Measurements from ENCODE around the gene POU2F1.
A peak's percentile ranks its signal among the peaks of the same experiment; 100 is the strongest.
"Not testable (repeated sequence)": the region's sequence is repeated elsewhere in the genome, so short reads cannot be mapped to it uniquely, and the experiment has no call there.

Gene POU2F1

GRCh38 chr1:167219646-167220536 is 795 bp upstream of the POU2F1 start:
- Histone ChIP-seq H3K27ac (ENCODE audit: low read depth, low read length) (peak overlapping the region; percentile 87), H3K4me3 (ENCODE audit: low read depth in 1 of 2, low read length in 2 of 2) (peak overlapping the region; percentile 87 to 91), H3K9me3 (ENCODE audit: control insufficient read depth in 1 of 2, low read length in 2 of 2) (peaks cover 0 to 5% of the 10 kb centered on the region in 2 donors)

GRCh38 chr1:167221126-167221737 is 546 bp downstream of the POU2F1 start:
- peak overlapping the region; percentile 41 to 84 for H3K9ac ChIP-seq (ENCODE audit: low read depth in 1 of 2, low read length in 2 of 2)
- H3K4me3 ChIP-seq (ENCODE audit: low read depth in 1 of 2, low read length in 2 of 2) = peak overlapping the region; percentile 73 to 83
- H3K9me3 ChIP-seq (ENCODE audit: control insufficient read depth in 1 of 2, low read length in 2 of 2) = peaks cover 0 to 5% of the 10 kb centered on the region in 2 donors
- no peaks in the 10 kb centered on the region for H3K36me3 ChIP-seq (ENCODE audit: control insufficient read depth in 1 of 2, insufficient read depth in 2 of 2, low read length in 2 of 2)
- peak overlapping the region; percentile 96 for H3K27ac ChIP-seq (ENCODE audit: low read depth, low read length)
- H3K27me3 ChIP-seq (ENCODE audit: control insufficient read depth in 1 of 2, insufficient read depth in 2 of 2, low read length in 2 of 2) = no peaks in the 10 kb centered on the region
- peaks cover 17 to 33% of the 10 kb centered on the region in 2 donors for H3K4me1 ChIP-seq (ENCODE audit: control insufficient read depth in 1 of 2, insufficient read depth in 2 of 2, low read length in 2 of 2)

More at GRCh38 chr1:167219646-167220536, 795 bp upstream of the POU2F1 start:
- Histone ChIP-seq H3K27me3 (ENCODE audit: control insufficient read depth in 1 of 2, insufficient read depth in 2 of 2, low read length in 2 of 2) (no peaks in the 10 kb centered on the region), H3K9ac (ENCODE audit: low read depth in 1 of 2, low read length in 2 of 2) (peak overlapping the region; percentile 71 to 76), H3K36me3 (ENCODE audit: control insufficient read depth in 1 of 2, insufficient read depth in 2 of 2, low read length in 2 of 2) (no peaks in the 10 kb centered on the region), H3K4me1 (ENCODE audit: control insufficient read depth in 1 of 2, insufficient read depth in 2 of 2, low read length in 2 of 2) (peaks cover 17 to 29% of the 10 kb centered on the region in 2 donors)

GRCh38 chr1:167221738-167222610 is 1.3 kb downstream of the POU2F1 start:
- Histone ChIP-seq H3K4me3 (ENCODE audit: low read depth in 1 of 2, low read length in 2 of 2) (peak overlapping the region; percentile 73 to 83), H3K4me1 (ENCODE audit: control insufficient read depth in 1 of 2, insufficient read depth in 2 of 2, low read length in 2 of 2) (peaks cover 17 to 37% of the 10 kb centered on the region in 2 donors), H3K9me3 (ENCODE audit: control insufficient read depth in 1 of 2, low read length in 2 of 2) (peaks cover 0 to under 1% of the 10 kb centered on the region in 2 donors), H3K27ac (ENCODE audit: low read depth, low read length) (peak overlapping the region; percentile 96), H3K36me3 (ENCODE audit: control insufficient read depth in 1 of 2, insufficient read depth in 2 of 2, low read length in 2 of 2) (no peaks in the 10 kb centered on the region), H3K27me3 (ENCODE audit: control insufficient read depth in 1 of 2, insufficient read depth in 2 of 2, low read length in 2 of 2) (no peaks in the 10 kb centered on the region), H3K9ac (ENCODE audit: low read depth in 1 of 2, low read length in 2 of 2) (peak overlapping the region; percentile 75 to 84)

GRCh38 chr1:167223144-167224103 is 2.7 kb downstream of the POU2F1 start:
- Histone ChIP-seq H3K36me3 (ENCODE audit: control insufficient read depth in 1 of 2, insufficient read depth in 2 of 2, low read length in 2 of 2) (no peaks in the 10 kb centered on the region), H3K4me3 (ENCODE audit: low read depth in 1 of 2, low read length in 2 of 2) (peak overlapping the region in 1 of 2 donors; percentile 3), H3K27ac (ENCODE audit: low read depth, low read length) (peak overlapping the region; percentile 96), H3K27me3 (ENCODE audit: control insufficient read depth in 1 of 2, insufficient read depth in 2 of 2, low read length in 2 of 2) (no peaks in the 10 kb centered on the region), H3K9me3 (ENCODE audit: control insufficient read depth in 1 of 2, low read length in 2 of 2) (no peaks in the 10 kb centered on the region), H3K4me1 (ENCODE audit: control insufficient read depth in 1 of 2, insufficient read depth in 2 of 2, low read length in 2 of 2) (peaks cover 17 to 44% of the 10 kb centered on the region in 2 donors), H3K9ac (ENCODE audit: low read depth in 1 of 2, low read length in 2 of 2) (peak overlapping the region in 1 of 2 donors; percentile 84)

GRCh38 chr1:167224734-167225235 is 4.1 kb downstream of the POU2F1 start:
- not testable (repeated sequence) for H3K9me3 ChIP-seq (ENCODE audit: control insufficient read depth in 1 of 2, low read length in 2 of 2); H3K27ac ChIP-seq (ENCODE audit: low read depth, low read length); H3K27me3 ChIP-seq (ENCODE audit: control insufficient read depth in 1 of 2, insufficient read depth in 2 of 2, low read length in 2 of 2); H3K36me3 ChIP-seq (ENCODE audit: control insufficient read depth in 1 of 2, insufficient read depth in 2 of 2, low read length in 2 of 2); H3K9ac ChIP-seq (ENCODE audit: low read depth in 1 of 2, low read length in 2 of 2); H3K4me3 ChIP-seq (ENCODE audit: low read depth in 1 of 2, low read length in 2 of 2)
- peaks cover 23 to 48% of the 10 kb centered on the region in 2 donors for H3K4me1 ChIP-seq (ENCODE audit: control insufficient read depth in 1 of 2, insufficient read depth in 2 of 2, low read length in 2 of 2)

GRCh38 chr1:167225920-167226319 is 5.2 kb downstream of the POU2F1 start:
- H3K9me3 ChIP-seq (ENCODE audit: control insufficient read depth in 1 of 2, low read length in 2 of 2) = no peaks in the 10 kb centered on the region
- H3K27ac ChIP-seq (ENCODE audit: low read depth, low read length) = no peak overlapping the region
- H3K4me1 ChIP-seq (ENCODE audit: control insufficient read depth in 1 of 2, insufficient read depth in 2 of 2, low read length in 2 of 2) = peaks cover 23 to 54% of the 10 kb centered on the region in 2 donors

GRCh38 chr1:167227934-167228378 is 7.3 kb downstream of the POU2F1 start:
- H3K9me3 ChIP-seq (ENCODE audit: control insufficient read depth in 1 of 2, low read length in 2 of 2) = no peaks in the 10 kb centered on the region
- no peak overlapping the region for H3K27ac ChIP-seq (ENCODE audit: low read depth, low read length)
- no peak overlapping the region for H3K9ac ChIP-seq (ENCODE audit: low read depth in 1 of 2, low read length in 2 of 2)
- no peaks in the 10 kb centered on the region for H3K27me3 ChIP-seq (ENCODE audit: control insufficient read depth in 1 of 2, insufficient read depth in 2 of 2, low read length in 2 of 2)
- no peak overlapping the region for H3K4me3 ChIP-seq (ENCODE audit: low read depth in 1 of 2, low read length in 2 of 2)
- no peaks in the 10 kb centered on the region for H3K36me3 ChIP-seq (ENCODE audit: control insufficient read depth in 1 of 2, insufficient read depth in 2 of 2, low read length in 2 of 2)
- peaks cover 16 to 46% of the 10 kb centered on the region in 2 donors for H3K4me1 ChIP-seq (ENCODE audit: control insufficient read depth in 1 of 2, insufficient read depth in 2 of 2, low read length in 2 of 2)

More at GRCh38 chr1:167225920-167226319, 5.2 kb downstream of the POU2F1 start:
- no peak overlapping the region for H3K9ac ChIP-seq (ENCODE audit: low read depth in 1 of 2, low read length in 2 of 2)
- no peaks in the 10 kb centered on the region for H3K27me3 ChIP-seq (ENCODE audit: control insufficient read depth in 1 of 2, insufficient read depth in 2 of 2, low read length in 2 of 2)
- H3K36me3 ChIP-seq (ENCODE audit: control insufficient read depth in 1 of 2, insufficient read depth in 2 of 2, low read length in 2 of 2) = no peaks in the 10 kb centered on the region
- H3K4me3 ChIP-seq (ENCODE audit: low read depth in 1 of 2, low read length in 2 of 2) = no peak overlapping the region

- no peaks in the 10 kb centered on the region for H3K36me3 ChIP-seq (ENCODE audit: control insufficient read depth in 1 of 2, insufficient read depth in 2 of 2, low read length in 2 of 2)
- H3K27me3 ChIP-seq (ENCODE audit: control insufficient read depth in 1 of 2, insufficient read depth in 2 of 2, low read length in 2 of 2) = no peaks in the 10 kb centered on the region
- no peak overlapping the region for H3K9ac ChIP-seq (ENCODE audit: low read depth in 1 of 2, low read length in 2 of 2)
- no peak overlapping the region for H3K4me3 ChIP-seq (ENCODE audit: low read depth in 1 of 2, low read length in 2 of 2)
- no peaks in the 10 kb centered on the region for H3K9me3 ChIP-seq (ENCODE audit: control insufficient read depth in 1 of 2, low read length in 2 of 2)
- no peak overlapping the region for H3K27ac ChIP-seq (ENCODE audit: low read depth, low read length)
- peaks cover 6 to 33% of the 10 kb centered on the region in 2 donors for H3K4me1 ChIP-seq (ENCODE audit: control insufficient read depth in 1 of 2, insufficient read depth in 2 of 2, low read length in 2 of 2)
Observed at GRCh38 chr1:167229719-167230385, 9.2 kb downstream of the POU2F1 start.
